CD14-positive monocyte (primary cell): ENCODE results near the gene FCSK. TPM values are rescaled to one million over a fixed set of nuclear protein-coding genes. Genes with fewer than 3 reads are reported as not detected.
"Not testable (repeated sequence)": the region's sequence is repeated elsewhere in the genome, so short reads cannot be mapped to it uniquely, and the experiment has no call there.

Experiments
- DNase-seq, 3 donors: peaks; one replicate each; pipeline ENCODE4 v3.0.0-alpha.2; 2011 to 2022
- H2AFZ ChIP-seq: 2 replicates; pipeline ENCODE4 v1.6.0; 2012; ENCODE audit warnings: mild to moderate bottlenecking, low read depth, low read length, inconsistent platforms; ENCODE audit not compliant: insufficient read depth, poor library complexity, severe bottlenecking
- H3K27ac ChIP-seq, 2 donors: 1 replicate in 1 of 2; 2 replicates in 1 of 2; pipeline ENCODE4 v1.5.1; 2012 to 2013; ENCODE audit warnings: low read length in 2 of 2, control low read depth in 1 of 2, inconsistent platforms in 1 of 2, low read depth in 1 of 2, mild to moderate bottlenecking in 1 of 2
- H3K27me3 ChIP-seq, 2 donors: one replicate each; pipeline versions ENCODE4 v1.6.0 to v1.6.1; 2011 to 2013; ENCODE audit warnings: low read length in 2 of 2; ENCODE audit not compliant: control insufficient read depth in 2 of 2, insufficient read depth in 2 of 2
- H3K36me3 ChIP-seq, 2 donors: replicated peaks in 1 of 2; 1 replicate in 1 of 2; 2 replicates in 1 of 2; pipeline versions ENCODE4 v1.5.1 to v1.6.1; 2012 to 2013; ENCODE audit warnings: low read length in 2 of 2, control low read depth in 1 of 2, inconsistent platforms in 1 of 2, mild to moderate bottlenecking in 1 of 2; ENCODE audit not compliant: insufficient read depth in 2 of 2, control insufficient read depth in 1 of 2
- H3K4me1 ChIP-seq, 2 donors: 1 replicate in 1 of 2; 2 replicates in 1 of 2; pipeline versions ENCODE4 v1.5.1 to v1.6.1; 2012 to 2013; ENCODE audit warnings: low read length in 2 of 2, control low read depth in 1 of 2, inconsistent platforms in 1 of 2, mild to moderate bottlenecking in 1 of 2, moderate library complexity in 1 of 2; ENCODE audit not compliant: insufficient read depth in 2 of 2, control insufficient read depth in 1 of 2
- H3K4me2 ChIP-seq: replicated peaks from 2 replicates; pipeline ENCODE3; 2012; ENCODE audit warnings: low read length, moderate library complexity, mild to moderate bottlenecking; ENCODE audit not compliant: poor library complexity, severe bottlenecking; ENCODE audit errors: extremely low read depth
- H3K4me3 ChIP-seq, 3 experiments: fragments of 200-600 bp in 1 of 3; sonication (generic) in 1 of 3; replicated peaks in 1 of 3; 1 replicate in 2 of 3; 2 replicates in 1 of 3; pipeline ENCODE4 v1.5.1; 2011 to 2013; ENCODE audit warnings: low read length in 3 of 3, mild to moderate bottlenecking in 3 of 3, control low read depth in 2 of 3, low read depth in 2 of 3, inconsistent platforms in 1 of 3, moderate library complexity in 1 of 3
- H3K79me2 ChIP-seq: 2 replicates; pipeline ENCODE4 v1.6.0; 2012; ENCODE audit warnings: mild to moderate bottlenecking, control low read depth, inconsistent platforms, low read length, moderate library complexity; ENCODE audit not compliant: insufficient read depth
- H3K9ac ChIP-seq: 2 replicates; pipeline ENCODE4 v1.6.0; 2017; ENCODE audit warnings: low read length, mild to moderate bottlenecking; ENCODE audit not compliant: insufficient read depth, poor library complexity, severe bottlenecking
- H3K9me3 ChIP-seq, 2 donors: replicated peaks in 1 of 2; 1 replicate in 1 of 2; 2 replicates in 1 of 2; pipeline versions ENCODE4 v1.5.1 to v1.6.1; 2012 to 2013; ENCODE audit warnings: low read length in 2 of 2, control low read depth in 1 of 2; ENCODE audit not compliant: control insufficient read depth in 1 of 2, insufficient read depth in 1 of 2
- H4K20me1 ChIP-seq: 2 replicates; pipeline ENCODE4 v1.6.0; 2012; ENCODE audit warnings: mild to moderate bottlenecking, low read length, control low read depth, moderate library complexity; ENCODE audit not compliant: insufficient read depth
- H3K27ac Mint-ChIP-seq, 7 donors: one replicate each; pipeline ENCODE4 v1.8.0; 2020; ENCODE audit warnings: mild to moderate bottlenecking in 7 of 7, mixed read lengths in 7 of 7, moderate library complexity in 6 of 7, inconsistent platforms in 2 of 7
- H3K27me3 Mint-ChIP-seq, 3 donors: one replicate each; pipeline ENCODE4 v1.8.0; 2021 to 2022; ENCODE audit warnings: low read depth in 3 of 3, mild to moderate bottlenecking in 3 of 3, mixed read lengths in 3 of 3, moderate library complexity in 3 of 3, inconsistent platforms in 1 of 3
- H3K36me3 Mint-ChIP-seq, 2 donors: one replicate each; pipeline ENCODE4 v1.8.0; 2020; ENCODE audit warnings: mixed read lengths in 2 of 2, inconsistent platforms in 1 of 2, mild to moderate bottlenecking in 1 of 2
- H3K4me1 Mint-ChIP-seq: one replicate; pipeline ENCODE4 v1.8.0; 2020; ENCODE audit warnings: mild to moderate bottlenecking, mixed read lengths
- H3K4me3 Mint-ChIP-seq, 2 donors: one replicate each; pipeline ENCODE4 v1.8.0; 2020; ENCODE audit warnings: mild to moderate bottlenecking in 2 of 2, mixed read lengths in 2 of 2, moderate library complexity in 1 of 2
- H3K9me3 Mint-ChIP-seq, 7 donors: one replicate each; pipeline ENCODE4 v1.8.0; 2020 to 2022; ENCODE audit warnings: mixed read lengths in 7 of 7, mild to moderate bottlenecking in 6 of 7, moderate library complexity in 6 of 7, inconsistent platforms in 2 of 7
- WGBS: methylation state at CpG from one replicate; pipeline ENCODE4 v1.1.5; 2013; ENCODE audit warnings: missing lambda C conversion rate; ENCODE audit not compliant: insufficient coverage; 5-methylcytosine and 5-hydroxymethylcytosine counted together
- intact Hi-C, 2 donors: fragments of 100-400 bp; cut with micrococcal nuclease; formaldehyde crosslinking; loops; one replicate each; pipeline versions ENCODE4 v1.15.0 to v1.15.1; 2023
- polyA plus RNA-seq, 3 donors: library from polyadenylated mRNA; depleted of rRNA in 1 of 3; unstranded in 2 of 3; stranded (reverse) in 1 of 3; fragments of 300-500 nt in 2 of 3; fragments of >200 nt in 1 of 3; fragmentation: Illumina TruSeq in 2 of 3; gene quantifications; 1 replicate in 2 of 3; 2 replicates in 1 of 3; pipeline ENCODE4 v1.2.3, GENCODE V29; 2012 to 2021
- TF ChIP-seq, protein P1 (sequence below): fragments of 200-600 bp; IDR thresholded peaks from one replicate; pipeline ENCODE4 v1.8.0; 2022; ENCODE audit warnings: antibody characterized with exemption, mild to moderate bottlenecking

Gene FCSK
- polyA plus RNA-seq, 3 donors = 4.2 to 19.0 (median 6.4) TPM

- Histone ChIP-seq H3K9me3 (no peaks in the 10 kb centered on the region), H3K4me3 (no peak overlapping the region), H3K4me1 (no peaks in the 10 kb centered on the region), H3K27ac (no peak overlapping the region), H2AFZ (no peak overlapping the region), H3K4me2 (no peak overlapping the region), H3K79me2 (no peaks in the 10 kb centered on the region), H3K36me3 (no peaks in the 10 kb centered on the region), H4K20me1 (no peaks in the 10 kb centered on the region), H3K9ac (no peak overlapping the region), H3K27me3 (peaks cover 0 to 11% of the 10 kb centered on the region in 2 donors)
- Mint-ChIP-seq H3K9me3 (no peaks in the 10 kb centered on the region), H3K27ac (no peak overlapping the region), H3K4me3 (no peak overlapping the region), H3K27me3 (peaks cover 16 to 32% (median 16%) of the 10 kb centered on the region in 3 donors), H3K36me3 (no peaks in the 10 kb centered on the region), H3K4me1 (peaks cover 3% of the 10 kb centered on the region)
- TF ChIP-seq, protein P1, sequence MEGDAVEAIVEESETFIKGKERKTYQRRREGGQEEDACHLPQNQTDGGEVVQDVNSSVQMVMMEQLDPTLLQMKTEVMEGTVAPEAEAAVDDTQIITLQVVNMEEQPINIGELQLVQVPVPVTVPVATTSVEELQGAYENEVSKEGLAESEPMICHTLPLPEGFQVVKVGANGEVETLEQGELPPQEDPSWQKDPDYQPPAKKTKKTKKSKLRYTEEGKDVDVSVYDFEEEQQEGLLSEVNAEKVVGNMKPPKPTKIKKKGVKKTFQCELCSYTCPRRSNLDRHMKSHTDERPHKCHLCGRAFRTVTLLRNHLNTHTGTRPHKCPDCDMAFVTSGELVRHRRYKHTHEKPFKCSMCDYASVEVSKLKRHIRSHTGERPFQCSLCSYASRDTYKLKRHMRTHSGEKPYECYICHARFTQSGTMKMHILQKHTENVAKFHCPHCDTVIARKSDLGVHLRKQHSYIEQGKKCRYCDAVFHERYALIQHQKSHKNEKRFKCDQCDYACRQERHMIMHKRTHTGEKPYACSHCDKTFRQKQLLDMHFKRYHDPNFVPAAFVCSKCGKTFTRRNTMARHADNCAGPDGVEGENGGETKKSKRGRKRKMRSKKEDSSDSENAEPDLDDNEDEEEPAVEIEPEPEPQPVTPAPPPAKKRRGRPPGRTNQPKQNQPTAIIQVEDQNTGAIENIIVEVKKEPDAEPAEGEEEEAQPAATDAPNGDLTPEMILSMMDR = no peak
- intact Hi-C loops = no loop called here
- no peak for DNase-seq
- 95% methylated on average over 4 of the region's 6 CpGs for WGBS
Measured at GRCh38 chr16:70448075-70448474, 6.3 kb upstream of the FCSK start.

DNA sequence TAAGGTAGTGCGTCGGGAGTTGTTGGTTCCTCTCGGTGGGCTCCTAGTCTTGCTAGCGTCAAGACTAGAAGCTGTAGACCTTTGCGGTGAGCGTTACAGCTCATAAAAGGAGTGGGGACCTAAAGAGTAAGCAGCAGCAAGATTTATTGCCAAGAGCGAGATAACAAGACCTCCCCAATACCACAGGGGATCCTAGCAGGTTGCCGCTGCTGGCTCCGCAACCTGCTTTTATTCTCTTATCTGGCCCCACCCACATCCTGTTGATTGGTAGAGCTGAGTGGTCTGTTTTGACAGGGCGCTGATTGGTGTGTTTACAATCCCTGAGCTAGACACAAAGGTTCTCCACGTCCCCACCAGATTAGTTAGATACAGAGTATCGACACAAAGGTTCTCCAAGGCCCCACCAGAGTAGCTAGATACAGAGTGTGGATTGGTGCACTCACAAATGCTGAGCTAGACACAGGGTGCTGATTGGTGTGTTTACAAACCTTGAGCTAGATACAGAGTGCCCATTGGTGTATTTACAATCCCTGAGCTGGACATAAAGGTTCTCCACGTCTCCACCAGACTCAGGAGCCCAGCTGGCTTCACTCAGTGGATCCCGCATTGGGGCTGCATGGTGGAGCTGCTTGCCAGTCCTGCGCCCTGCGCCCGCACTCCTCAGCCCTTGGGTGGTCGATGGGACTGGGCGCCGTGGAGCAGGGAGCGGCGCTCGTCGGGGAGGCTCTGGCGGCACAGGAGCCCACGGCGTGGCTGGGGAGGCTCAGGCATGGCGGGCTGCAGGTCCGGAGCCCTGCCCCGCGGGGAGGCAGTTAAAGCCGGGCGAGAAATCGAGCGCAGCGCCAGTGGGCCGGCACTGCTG is 4.0 kb upstream of the FCSK start:
- H3K4me3 ChIP-seq, H3K9ac ChIP-seq, H2AFZ ChIP-seq, H3K36me3 ChIP-seq, H3K79me2 ChIP-seq, H3K36me3 Mint-ChIP-seq, H3K27ac ChIP-seq, DNase-seq, H4K20me1 ChIP-seq, H3K9me3 Mint-ChIP-seq, H3K4me2 ChIP-seq, H3K27ac Mint-ChIP-seq, H3K9me3 ChIP-seq: not testable (repeated sequence)
- 81% methylated on average over 31 of the region's 37 CpGs for WGBS
- intact Hi-C loops = loop anchor here in 1 of 2 donors (5.0 to 10.0 kb wide), 2 partner anchors 53 to 74 kb away; partner anchors contain the start of genes COG4 and SF3B3
- Histone ChIP-seq H3K27me3 (peaks cover 0 to 11% of the 10 kb centered on the region in 2 donors), H3K4me1 (peaks cover 11 to 14% of the 10 kb centered on the region in 2 donors)
- peak overlapping the region in 1 of 2 donors; percentile 18 for H3K4me3 Mint-ChIP-seq
- H3K4me1 Mint-ChIP-seq = peaks cover 11% of the 10 kb centered on the region
- H3K27me3 Mint-ChIP-seq = peaks cover 16 to 30% (median 16%) of the 10 kb centered on the region in 3 donors

GRCh38 chr16:70451004-70451340 is 3.4 kb upstream of the FCSK start:
- not testable (repeated sequence) for DNase-seq, H3K4me2 ChIP-seq, H3K36me3 ChIP-seq, H2AFZ ChIP-seq, H3K9me3 ChIP-seq, H4K20me1 ChIP-seq, H3K9ac ChIP-seq, H3K9me3 Mint-ChIP-seq, H3K79me2 ChIP-seq, H3K27ac ChIP-seq, H3K4me3 ChIP-seq, H3K36me3 Mint-ChIP-seq, H3K27ac Mint-ChIP-seq
- WGBS = 58% methylated on average over 16 of the region's 25 CpGs
- Histone ChIP-seq H3K4me1 (peaks cover 11 to 19% of the 10 kb centered on the region in 2 donors), H3K27me3 (peaks cover 0 to 11% of the 10 kb centered on the region in 2 donors)
- peaks cover 17% of the 10 kb centered on the region for H3K4me1 Mint-ChIP-seq
- H3K4me3 Mint-ChIP-seq = peak overlapping the region in 1 of 2 donors; percentile 6
- H3K27me3 Mint-ChIP-seq = peaks cover 16 to 29% (median 18%) of the 10 kb centered on the region in 3 donors
- intact Hi-C loops = loop anchor here in 1 of 2 donors (5.0 to 10.0 kb wide), 2 partner anchors 54 to 74 kb away; partner anchors contain the start of genes COG4 and SF3B3
